ENCODE data around the gene SNRPA.

Gene SNRPA

GRCh38 chr19:40703029-40703755, 47.8 kb upstream of the SNRPA start:
- no peaks in the 10 kb centered on the region for H4K20me1 ChIP-seq (ENCODE audit: insufficient read depth, low read length)
- H3K4me3 ChIP-seq (ENCODE audit: low read depth, low read length, poor library complexity, severe bottlenecking) = no peak overlapping the region
- H3K9me3 ChIP-seq (ENCODE audit: low read length) = no peaks in the 10 kb centered on the region
- TF ChIP-seq CTCF (IDR thresholded peaks at IDR 0.05; ENCODE audit: low read length) (no peak), EZH2 (IDR thresholded peaks at IDR 0.05; ENCODE audit: borderline replicate concordance, low read length) (no peak)
- H3F3A ChIP-seq (ENCODE audit: insufficient read depth, low read length) = no peaks in the 10 kb centered on the region
- H3K4me1 ChIP-seq (ENCODE audit: insufficient read depth, low read length, severe bottlenecking) = no peaks in the 10 kb centered on the region
- H3K79me2 ChIP-seq (ENCODE audit: insufficient read depth, low read length) = no peaks in the 10 kb centered on the region
- H3K36me3 ChIP-seq (ENCODE audit: insufficient read depth, low read length) = peaks cover 50% of the 10 kb centered on the region
- H3K9me2 ChIP-seq (ENCODE audit: low read depth, low read length) = no peaks in the 10 kb centered on the region
- H3K27me3 ChIP-seq (ENCODE audit: insufficient read depth, low read length) = no peaks in the 10 kb centered on the region
- no peak overlapping the region for H3K27ac ChIP-seq (ENCODE audit: low read depth, low read length, poor library complexity, severe bottlenecking)
- H3K4me2 ChIP-seq (ENCODE audit: low read length) = no peak overlapping the region
- no peak overlapping the region for H2AFZ ChIP-seq (ENCODE audit: low read length)
- H3K9ac ChIP-seq (ENCODE audit: low read length) = no peak overlapping the region

DNA sequence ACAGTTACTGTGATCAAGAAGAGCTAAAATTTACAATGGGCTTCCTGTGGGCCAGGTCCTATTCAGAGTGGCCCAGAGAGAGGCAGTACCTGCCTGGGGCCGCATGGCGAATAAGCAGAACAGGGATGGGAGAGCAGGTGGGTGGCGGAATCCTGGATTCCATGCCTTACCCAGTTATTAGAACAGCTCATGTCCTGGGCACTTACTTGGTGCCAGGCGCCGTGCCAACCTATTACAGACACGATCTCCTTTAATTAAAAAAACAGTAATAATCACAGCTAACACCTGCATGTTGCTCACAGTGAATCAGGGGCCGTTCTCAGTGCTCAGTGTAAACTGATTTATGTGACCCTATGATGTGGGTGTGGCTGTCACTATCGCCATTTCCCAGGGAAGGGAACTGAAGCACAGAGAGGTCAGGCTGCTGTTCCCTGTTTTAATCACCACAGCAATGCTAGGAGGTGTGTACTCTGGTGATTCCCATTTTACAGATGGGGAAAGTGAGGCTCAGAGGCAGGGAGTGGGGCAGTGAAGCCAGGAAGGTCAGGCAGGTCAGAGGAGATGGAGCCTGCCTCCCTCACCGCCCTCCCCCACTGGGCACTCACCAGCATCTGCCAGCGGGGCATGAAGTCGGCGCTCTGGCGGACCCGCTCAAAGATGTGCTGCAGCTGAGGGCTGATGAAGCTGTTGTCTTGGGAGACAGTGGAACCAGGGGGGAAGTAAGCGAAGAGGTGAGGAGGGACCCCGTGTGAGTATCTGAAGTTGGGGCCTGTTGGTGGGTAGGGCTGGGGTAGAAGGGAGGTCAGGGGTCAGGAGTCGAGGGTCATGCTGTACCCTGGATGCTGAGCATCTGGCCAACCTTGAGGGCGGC, 46.3 kb upstream of the SNRPA start:
- Histone ChIP-seq H3K79me2 (ENCODE audit: insufficient read depth, low read length) (no peaks in the 10 kb centered on the region), H3K27me3 (ENCODE audit: insufficient read depth, low read length) (no peaks in the 10 kb centered on the region), H3K9ac (ENCODE audit: low read length) (no peak overlapping the region), H3K9me2 (ENCODE audit: low read depth, low read length) (no peaks in the 10 kb centered on the region), H3K36me3 (ENCODE audit: insufficient read depth, low read length) (peaks cover 59% of the 10 kb centered on the region), H3K27ac (ENCODE audit: low read depth, low read length, poor library complexity, severe bottlenecking) (no peak overlapping the region), H3K9me3 (ENCODE audit: low read length) (no peaks in the 10 kb centered on the region), H3K4me3 (ENCODE audit: low read depth, low read length, poor library complexity, severe bottlenecking) (no peak overlapping the region), H4K20me1 (ENCODE audit: insufficient read depth, low read length) (no peaks in the 10 kb centered on the region), H3K4me2 (ENCODE audit: low read length) (no peak overlapping the region), H3K4me1 (ENCODE audit: insufficient read depth, low read length, severe bottlenecking) (no peaks in the 10 kb centered on the region), H3F3A (ENCODE audit: insufficient read depth, low read length) (no peaks in the 10 kb centered on the region), H2AFZ (ENCODE audit: low read length) (no peak overlapping the region)
- no peak for TF ChIP-seq EZH2 (IDR thresholded peaks at IDR 0.05; ENCODE audit: borderline replicate concordance, low read length)
- TF ChIP-seq CTCF (IDR thresholded peaks at IDR 0.05; ENCODE audit: low read length) = no peak

DNA sequence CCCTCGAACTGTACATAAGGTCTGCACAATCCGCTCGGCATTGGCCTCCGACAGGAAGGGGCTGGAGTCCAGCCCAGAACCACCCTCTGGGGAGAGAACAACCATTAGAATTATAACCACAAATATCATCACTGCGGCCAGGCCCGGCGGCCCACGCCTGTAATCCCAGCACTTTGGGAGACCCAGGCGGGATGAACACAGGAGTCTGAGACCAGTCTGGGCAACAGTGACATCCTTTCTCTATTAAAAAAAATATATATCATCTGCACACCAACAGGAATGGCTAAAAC, 45.7 kb upstream of the SNRPA start:
- Histone ChIP-seq H3K4me1 (ENCODE audit: insufficient read depth, low read length, severe bottlenecking) (no peaks in the 10 kb centered on the region), H4K20me1 (ENCODE audit: insufficient read depth, low read length) (no peaks in the 10 kb centered on the region), H3K4me2 (ENCODE audit: low read length) (no peak overlapping the region), H3K4me3 (ENCODE audit: low read depth, low read length, poor library complexity, severe bottlenecking) (no peak overlapping the region), H3K9me2 (ENCODE audit: low read depth, low read length) (no peaks in the 10 kb centered on the region), H3K79me2 (ENCODE audit: insufficient read depth, low read length) (no peaks in the 10 kb centered on the region), H2AFZ (ENCODE audit: low read length) (no peak overlapping the region), H3K27me3 (ENCODE audit: insufficient read depth, low read length) (no peaks in the 10 kb centered on the region), H3F3A (ENCODE audit: insufficient read depth, low read length) (no peaks in the 10 kb centered on the region), H3K9ac (ENCODE audit: low read length) (no peak overlapping the region), H3K36me3 (ENCODE audit: insufficient read depth, low read length) (peaks cover 62% of the 10 kb centered on the region), H3K9me3 (ENCODE audit: low read length) (no peaks in the 10 kb centered on the region), H3K27ac (ENCODE audit: low read depth, low read length, poor library complexity, severe bottlenecking) (no peak overlapping the region)
- TF ChIP-seq EZH2 (IDR thresholded peaks at IDR 0.05; ENCODE audit: borderline replicate concordance, low read length) (no peak), CTCF (IDR thresholded peaks at IDR 0.05; ENCODE audit: low read length) (no peak)

All from OCI-LY1 (cell line).